Measurements from ENCODE around the gene CACHD1.

CACHD1 gene

DNA sequence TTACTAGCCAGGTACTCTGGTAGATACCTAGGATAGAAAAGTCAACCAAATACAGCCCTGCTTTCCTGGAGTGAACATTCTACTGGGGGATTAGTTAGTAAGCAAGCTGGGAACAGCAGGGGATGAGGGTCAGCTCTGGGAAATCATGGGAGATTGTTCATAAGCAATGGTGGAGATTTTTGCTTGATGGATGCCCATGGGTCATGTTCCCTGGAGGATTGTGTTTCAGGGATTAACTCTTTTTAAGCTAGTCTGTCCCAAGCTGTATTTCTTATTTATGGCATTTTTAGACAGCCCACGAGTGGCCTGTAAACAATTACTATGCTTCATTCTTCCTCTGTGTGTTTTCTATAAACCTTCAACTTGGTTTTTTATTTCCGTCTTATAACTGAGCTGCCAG lies 18.9 kb downstream of the CACHD1 start:
- Mint-ChIP-seq H3K4me3 (peak overlapping the region; percentile 57), H3K9me3 (peaks cover 10% of the 10 kb centered on the region), H3K4me1 (peaks cover 80% of the 10 kb centered on the region), H3K27me3 (ENCODE audit: low read depth, poor library complexity) (no peaks in the 10 kb centered on the region), H3K27ac (peak overlapping the region; percentile 87), H3K36me3 (ENCODE audit: low read depth) (peaks cover 35% of the 10 kb centered on the region)
- TF ChIP-seq CTCF (IDR thresholded peaks at IDR 0.05), result no peak
- no peak for DNase-seq

DNA sequence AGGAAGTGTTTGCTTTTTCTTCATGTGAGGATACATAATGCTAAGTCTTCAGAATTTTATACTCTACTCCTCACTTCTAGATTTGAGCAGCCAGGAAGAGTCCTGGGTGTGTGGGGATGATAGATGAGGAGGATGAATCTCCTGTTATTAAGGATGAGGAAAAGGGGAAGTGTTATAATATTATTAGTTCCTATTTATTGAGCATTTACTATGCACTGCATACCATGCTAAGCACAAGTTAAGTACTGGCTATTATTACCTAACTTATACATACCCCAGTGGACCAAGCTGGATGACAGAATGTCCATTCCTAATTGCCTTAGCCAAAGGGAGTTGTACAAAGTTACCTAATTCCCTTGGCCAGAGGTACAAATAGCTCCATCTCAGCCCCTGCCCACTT lies 19.8 kb downstream of the CACHD1 start:
- Mint-ChIP-seq H3K27me3 (ENCODE audit: low read depth, poor library complexity) (no peaks in the 10 kb centered on the region), H3K4me1 (peaks cover 80% of the 10 kb centered on the region), H3K9me3 (peaks cover 10% of the 10 kb centered on the region), H3K36me3 (ENCODE audit: low read depth) (peaks cover 26% of the 10 kb centered on the region), H3K27ac (peak overlapping the region; percentile 87), H3K4me3 (no peak overlapping the region)
- no peak for TF ChIP-seq CTCF (IDR thresholded peaks at IDR 0.05)
- no peak for DNase-seq

DNA sequence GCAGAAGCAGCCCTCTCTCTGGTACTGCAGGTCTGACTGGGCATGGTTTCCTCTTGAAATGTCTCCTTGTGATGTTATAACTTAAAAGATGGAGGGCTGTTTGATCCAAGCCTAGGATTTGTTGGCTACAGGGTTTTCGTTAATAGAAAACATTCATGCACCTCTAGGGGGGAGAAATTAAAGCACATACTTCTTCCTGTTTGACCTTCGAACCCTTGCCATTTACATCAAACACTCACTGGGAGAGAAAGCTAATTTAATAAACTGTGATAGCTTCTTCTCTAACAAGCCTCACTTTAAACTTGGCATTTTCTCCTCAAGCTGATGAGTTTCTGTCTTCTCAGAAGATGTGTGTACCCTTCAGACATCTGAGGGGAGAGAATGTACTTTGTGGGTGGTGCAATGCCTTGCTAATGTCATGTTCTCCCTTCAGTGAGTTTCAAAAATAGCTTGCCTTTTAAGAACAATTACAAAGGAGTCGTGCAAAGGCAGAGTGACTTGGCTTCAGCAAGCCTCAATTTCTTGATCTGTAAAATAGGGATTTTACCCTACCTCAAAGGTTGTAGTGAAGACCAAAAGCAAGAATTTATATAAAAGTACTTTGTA lies 20.4 kb downstream of the CACHD1 start:
- no peak for TF ChIP-seq CTCF (IDR thresholded peaks at IDR 0.05)
- Mint-ChIP-seq H3K4me3 (no peak overlapping the region), H3K4me1 (peaks cover 81% of the 10 kb centered on the region), H3K9me3 (peaks cover 10% of the 10 kb centered on the region), H3K27me3 (ENCODE audit: low read depth, poor library complexity) (no peaks in the 10 kb centered on the region), H3K27ac (peak overlapping the region; percentile 71), H3K36me3 (ENCODE audit: low read depth) (peaks cover 20% of the 10 kb centered on the region)
- no peak for DNase-seq

GRCh38 chr1:64492424-64492823 lies 22.5 kb downstream of the CACHD1 start:
- Mint-ChIP-seq H3K27me3 (ENCODE audit: low read depth, poor library complexity) (no peaks in the 10 kb centered on the region), H3K36me3 (ENCODE audit: low read depth) (peaks cover 16% of the 10 kb centered on the region), H3K27ac (peak overlapping the region; percentile 50), H3K4me3 (no peak overlapping the region), H3K4me1 (peaks cover 92% of the 10 kb centered on the region), H3K9me3 (peaks cover 10% of the 10 kb centered on the region)
- no peak for DNase-seq
- TF ChIP-seq CTCF (IDR thresholded peaks at IDR 0.05), result no peak

DNA sequence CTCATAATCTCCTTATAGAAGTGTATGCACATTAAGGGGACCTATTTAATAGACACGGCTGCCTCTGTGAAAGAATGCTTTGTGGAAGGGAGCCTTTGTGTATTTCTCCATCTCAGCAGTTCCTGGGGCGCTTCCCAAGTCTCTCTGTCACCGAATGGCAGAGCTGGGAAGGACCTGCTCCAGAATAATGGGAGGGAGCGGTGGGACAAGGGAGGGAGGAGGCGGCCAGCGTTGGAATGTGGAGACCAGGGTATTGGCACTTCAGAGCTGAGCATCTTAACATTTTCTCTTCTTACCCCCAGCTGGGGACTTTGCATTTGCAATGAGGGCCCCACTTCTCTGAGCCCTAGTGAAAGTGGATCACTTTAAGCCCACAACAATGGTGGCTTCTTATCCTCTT lies 23.9 kb downstream of the CACHD1 start:
- Mint-ChIP-seq H3K4me3 (no peak overlapping the region), H3K9me3 (peaks cover 10% of the 10 kb centered on the region), H3K4me1 (peaks cover 88% of the 10 kb centered on the region), H3K27me3 (ENCODE audit: low read depth, poor library complexity) (no peaks in the 10 kb centered on the region), H3K27ac (peak overlapping the region; percentile 69), H3K36me3 (ENCODE audit: low read depth) (peaks cover 16% of the 10 kb centered on the region)
- peak; percentile 41 for DNase-seq
- no peak for TF ChIP-seq CTCF (IDR thresholded peaks at IDR 0.05)

- Mint-ChIP-seq H3K27me3 (ENCODE audit: low read depth, poor library complexity) (no peaks in the 10 kb centered on the region), H3K36me3 (ENCODE audit: low read depth) (peaks cover 20% of the 10 kb centered on the region), H3K9me3 (peaks cover 10% of the 10 kb centered on the region), H3K4me3 (no peak overlapping the region), H3K27ac (no peak overlapping the region), H3K4me1 (peaks cover 86% of the 10 kb centered on the region)
- no peak for TF ChIP-seq CTCF (IDR thresholded peaks at IDR 0.05)
- no peak for DNase-seq
Observed at GRCh38 chr1:64494659-64495058, 24.7 kb downstream of the CACHD1 start.

Data from nephron progenitor cell (in vitro differentiated cells).